Lower lobe of right lung (tissue), 2 donors: Measurements from ENCODE around the gene CCN6. TPM values are rescaled to one million over a fixed set of nuclear protein-coding genes. Genes with fewer than 3 reads are reported as not detected.
"Not testable (repeated sequence)": the region's sequence is repeated elsewhere in the genome, so short reads cannot be mapped to it uniquely, and the experiment has no call there.

Experiments used
- ATAC-seq, 2 donors: fragments of 200-7000 bp; cut with Tn5 transposase; one replicate each; pipeline ENCODE4 v1.9.1; 2020 to 2022; ENCODE audit warnings: mild to moderate bottlenecking in 2 of 2, moderate library complexity in 2 of 2
- DNase-seq: peaks from one replicate; pipeline ENCODE4 v3.0.0-alpha.2; 2020
- H3K27ac ChIP-seq: fragments of 200-600 bp; one replicate; pipeline ENCODE4 v1.8.0; 2022
- H3K27me3 ChIP-seq: fragments of 200-600 bp; one replicate; pipeline ENCODE4 v1.8.0; 2022; ENCODE audit warnings: low read depth
- H3K36me3 ChIP-seq: fragments of 200-600 bp; one replicate; pipeline ENCODE4 v1.8.0; 2022; ENCODE audit warnings: mild to moderate bottlenecking
- H3K4me1 ChIP-seq: fragments of 200-600 bp; one replicate; pipeline ENCODE4 v1.8.0; 2022
- H3K4me3 ChIP-seq: fragments of 200-600 bp; one replicate; pipeline ENCODE4 v1.8.0; 2022; ENCODE audit warnings: mild to moderate bottlenecking
- H3K9me3 ChIP-seq: fragments of 200-600 bp; one replicate; pipeline ENCODE4 v1.8.0; 2022
- intact Hi-C: fragments of 100-400 bp; cut with DNase I; formaldehyde crosslinking; loops from one replicate; pipeline ENCODE4 v1.11.0; 2022
- total RNA-seq: library from RNA; stranded (reverse); fragmentation: NEBNext Ultra II Directional; extraction: Animal tissue kit (Norgen Biotek cat#: 25700); gene quantifications from one replicate; pipeline ENCODE4 v1.2.1, GENCODE V29; 2021
- TF ChIP-seq, protein P1 (sequence below): fragments of 200-600 bp; IDR thresholded peaks from one replicate; pipeline ENCODE4 v1.8.0; 2022; ENCODE audit warnings: antibody characterized with exemption, mild to moderate bottlenecking
- donor health status: DM: no; HTN: yes; CAD: no; lungs with severe emphysema.

CCN6 gene
- total RNA-seq, 1 donor from 2014 or later = not detected

DNA sequence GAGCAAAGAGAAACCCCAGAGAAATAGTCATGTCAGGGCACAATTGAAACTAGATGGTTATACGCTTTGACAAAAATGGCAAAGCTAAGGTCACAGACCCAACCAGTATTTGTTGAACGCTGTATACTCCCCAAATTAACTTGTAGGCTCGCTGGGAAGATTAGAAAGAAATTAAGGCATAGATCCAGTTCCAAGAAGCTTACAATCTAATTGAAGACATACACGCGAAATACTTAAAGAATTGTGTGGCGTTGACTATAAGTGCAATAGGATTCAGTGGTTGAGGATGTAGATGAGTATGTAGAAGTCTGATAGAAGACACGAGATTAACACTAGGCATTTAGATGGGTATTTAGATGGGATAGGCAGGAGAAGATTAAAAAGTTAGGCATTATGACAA is 34.0 kb downstream of the CCN6 start:
- intact Hi-C loops = no loop called here
- Histone ChIP-seq H3K27me3 (no peaks in the 10 kb centered on the region), H3K4me3 (peak overlapping the region; percentile 78), H3K27ac (peak overlapping the region; percentile 88), H3K9me3 (no peaks in the 10 kb centered on the region), H3K4me1 (peaks cover 18% of the 10 kb centered on the region), H3K36me3 (peaks cover 23% of the 10 kb centered on the region)
- TF ChIP-seq, protein P1, sequence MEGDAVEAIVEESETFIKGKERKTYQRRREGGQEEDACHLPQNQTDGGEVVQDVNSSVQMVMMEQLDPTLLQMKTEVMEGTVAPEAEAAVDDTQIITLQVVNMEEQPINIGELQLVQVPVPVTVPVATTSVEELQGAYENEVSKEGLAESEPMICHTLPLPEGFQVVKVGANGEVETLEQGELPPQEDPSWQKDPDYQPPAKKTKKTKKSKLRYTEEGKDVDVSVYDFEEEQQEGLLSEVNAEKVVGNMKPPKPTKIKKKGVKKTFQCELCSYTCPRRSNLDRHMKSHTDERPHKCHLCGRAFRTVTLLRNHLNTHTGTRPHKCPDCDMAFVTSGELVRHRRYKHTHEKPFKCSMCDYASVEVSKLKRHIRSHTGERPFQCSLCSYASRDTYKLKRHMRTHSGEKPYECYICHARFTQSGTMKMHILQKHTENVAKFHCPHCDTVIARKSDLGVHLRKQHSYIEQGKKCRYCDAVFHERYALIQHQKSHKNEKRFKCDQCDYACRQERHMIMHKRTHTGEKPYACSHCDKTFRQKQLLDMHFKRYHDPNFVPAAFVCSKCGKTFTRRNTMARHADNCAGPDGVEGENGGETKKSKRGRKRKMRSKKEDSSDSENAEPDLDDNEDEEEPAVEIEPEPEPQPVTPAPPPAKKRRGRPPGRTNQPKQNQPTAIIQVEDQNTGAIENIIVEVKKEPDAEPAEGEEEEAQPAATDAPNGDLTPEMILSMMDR = no peak
- ATAC-seq (no peak), DNase-seq (no peak)

DNA sequence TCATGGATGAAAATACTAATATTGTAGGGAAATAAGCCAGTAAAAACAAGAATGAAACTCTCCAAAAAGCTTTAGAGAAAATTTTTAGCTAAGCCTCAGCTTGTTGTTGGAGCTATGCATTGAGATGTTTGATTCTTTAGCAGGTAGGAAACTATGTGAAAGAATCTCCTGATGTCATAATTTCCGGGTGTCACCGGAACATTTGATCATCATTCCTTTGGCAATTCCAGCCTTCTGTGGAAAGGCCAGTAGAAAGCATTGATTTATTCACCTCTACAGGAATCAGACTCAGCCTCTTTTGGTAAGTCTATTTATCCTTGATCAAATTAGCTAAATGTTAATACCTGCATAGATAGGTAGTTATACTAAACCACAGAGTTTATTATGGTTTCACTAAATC is 43.0 kb downstream of the CCN6 start:
- no peaks in the 10 kb centered on the region for H3K9me3 ChIP-seq
- H3K4me3 ChIP-seq = no peak overlapping the region
- no peaks in the 10 kb centered on the region for H3K4me1 ChIP-seq
- H3K27ac ChIP-seq = no peak overlapping the region
- DNase-seq (no peak), ATAC-seq (no peak)
- intact Hi-C loops = no loop called here
- H3K27me3 ChIP-seq = no peaks in the 10 kb centered on the region
- H3K36me3 ChIP-seq = no peaks in the 10 kb centered on the region
- TF ChIP-seq, protein P1 = no peak

DNA sequence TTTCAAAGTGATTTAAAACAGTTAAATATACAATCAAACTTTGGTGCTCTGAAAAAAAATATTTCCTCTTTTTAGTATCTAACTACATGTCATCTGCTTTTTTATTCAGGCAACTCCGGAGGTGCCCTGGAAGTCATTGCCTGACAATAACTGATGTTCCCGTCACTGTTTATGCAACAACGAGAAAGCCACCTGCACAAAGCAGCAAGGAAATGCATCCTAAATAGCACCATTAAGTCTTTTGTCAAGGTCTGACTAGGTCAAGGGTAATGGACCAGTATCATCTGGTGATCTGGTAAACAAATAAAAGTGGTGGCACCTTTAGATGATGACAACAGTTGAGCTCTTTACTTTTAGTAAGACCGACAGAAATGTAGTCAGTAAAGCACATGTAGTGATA is 46.7 kb downstream of the CCN6 start:
- Histone ChIP-seq H3K36me3 (no peaks in the 10 kb centered on the region), H3K27ac (no peak overlapping the region), H3K4me3 (no peak overlapping the region), H3K4me1 (no peaks in the 10 kb centered on the region), H3K27me3 (no peaks in the 10 kb centered on the region), H3K9me3 (no peaks in the 10 kb centered on the region)
- no peak for ATAC-seq
- no peak for DNase-seq
- intact Hi-C loops = no loop called here
- TF ChIP-seq, protein P1 = no peak

DNA sequence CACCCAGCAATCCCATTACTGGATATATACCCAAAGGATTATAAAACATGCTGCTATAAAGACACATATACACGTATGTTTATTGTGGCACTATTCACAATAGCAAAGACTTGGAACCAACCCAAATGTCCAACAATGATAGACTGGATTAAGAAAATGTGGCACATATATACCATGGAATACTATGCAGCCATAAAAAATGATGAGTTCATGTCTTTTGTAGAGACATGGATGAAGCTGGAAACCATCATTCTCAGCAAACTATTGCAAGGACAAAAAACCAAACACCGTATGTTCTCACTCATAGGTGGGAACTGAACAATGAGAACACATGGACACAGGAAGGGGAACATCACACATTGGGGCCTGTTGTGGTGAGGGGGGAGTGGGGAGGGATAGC is 52.1 kb downstream of the CCN6 start:
- H3K9me3 ChIP-seq, H3K4me3 ChIP-seq, ATAC-seq, H3K27ac ChIP-seq, H3K4me1 ChIP-seq, intact Hi-C loops, DNase-seq, H3K27me3 ChIP-seq: not testable (repeated sequence)
- H3K36me3 ChIP-seq = peaks cover 29% of the 10 kb centered on the region

DNA sequence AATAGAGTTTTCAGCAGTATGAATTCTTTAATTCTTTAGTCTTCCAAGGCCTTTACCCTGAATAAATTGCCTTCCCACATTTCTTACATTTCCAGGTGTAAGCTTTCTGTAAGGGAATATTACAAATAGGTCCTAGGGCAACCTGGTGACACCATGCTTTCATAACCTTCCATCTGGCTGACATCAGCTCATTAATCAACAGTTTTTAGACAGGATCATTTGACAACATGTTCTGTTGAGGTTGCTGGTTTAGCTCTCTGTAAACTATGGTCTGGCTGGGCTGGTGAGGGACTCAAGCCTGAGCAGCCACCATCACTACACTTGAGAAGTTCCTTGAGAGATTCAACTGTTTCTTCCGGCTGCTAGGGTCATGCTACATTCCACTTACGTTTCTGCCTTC is 52.7 kb downstream of the CCN6 start:
- H3K4me1 ChIP-seq = no peaks in the 10 kb centered on the region
- H3K4me3 ChIP-seq = no peak overlapping the region
- no peak overlapping the region for H3K27ac ChIP-seq
- peaks cover 34% of the 10 kb centered on the region for H3K36me3 ChIP-seq
- ATAC-seq (no peak), DNase-seq (no peak)
- TF ChIP-seq, protein P1 = no peak
- H3K9me3 ChIP-seq = no peaks in the 10 kb centered on the region
- H3K27me3 ChIP-seq = no peaks in the 10 kb centered on the region
- intact Hi-C loops = no loop called here

DNA sequence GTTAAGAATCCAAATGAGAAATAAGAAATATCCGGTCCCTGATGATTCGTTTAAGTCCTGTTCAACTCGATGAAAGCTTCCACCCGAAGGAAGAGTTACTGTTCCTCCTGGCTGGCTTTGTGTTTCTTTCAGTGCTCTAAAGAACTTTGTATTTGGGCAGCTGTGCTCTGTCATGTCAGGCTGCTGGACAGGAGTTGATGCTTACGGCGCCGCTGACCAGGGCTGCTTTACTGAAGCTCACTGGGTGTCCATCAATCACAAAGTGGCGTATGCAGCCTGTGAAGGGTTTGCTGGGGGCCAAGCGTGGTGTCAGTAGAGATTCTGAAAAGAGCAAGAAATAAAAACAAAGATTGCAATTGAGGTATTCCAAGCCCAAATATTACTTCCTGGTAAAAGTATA is 55.4 kb downstream of the CCN6 start:
- H3K36me3 ChIP-seq = peaks cover 47% of the 10 kb centered on the region
- intact Hi-C loops = no loop called here

More for the DNA sequence above, 55.4 kb downstream of the CCN6 start:
- Histone ChIP-seq H3K27ac (no peak overlapping the region), H3K27me3 (no peaks in the 10 kb centered on the region), H3K4me3 (no peak overlapping the region), H3K4me1 (no peaks in the 10 kb centered on the region), H3K9me3 (no peaks in the 10 kb centered on the region)
- ATAC-seq = no peak
- DNase-seq = no peak
- TF ChIP-seq, protein P1 = no peak
